Measurements from ENCODE around the gene CHST9. TPM values are rescaled to one million over a fixed set of nuclear protein-coding genes. Genes with fewer than 3 reads are reported as not detected.

CHST9 gene
- total RNA-seq, 1 donor from 2014 or later = 5.6 TPM

DNA sequence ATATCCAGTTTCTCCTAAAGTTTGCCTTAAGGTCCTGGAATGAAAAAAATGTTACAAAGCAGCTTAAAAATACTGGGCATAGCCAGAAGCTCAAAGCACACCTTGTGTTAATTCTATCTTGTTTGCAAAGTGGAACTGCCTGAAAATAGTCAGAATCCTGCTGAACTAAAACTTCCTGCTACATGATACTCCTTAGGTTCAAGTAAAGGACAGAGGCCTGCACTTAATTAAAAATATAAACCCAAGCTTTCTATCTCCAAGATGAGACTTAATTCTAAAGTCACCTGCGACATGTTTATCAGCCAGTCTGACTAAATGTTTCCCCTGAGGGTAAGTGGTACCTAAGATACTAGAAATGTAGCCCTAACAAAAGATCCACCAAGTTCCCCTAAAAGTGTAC is 103.4 kb downstream of the CHST9 start:
- Histone ChIP-seq H3K9me3 (no peaks in the 10 kb centered on the region), H3K4me3 (no peak overlapping the region), H3K27ac (no peak overlapping the region), H3K4me1 (no peaks in the 10 kb centered on the region), H3K36me3 (no peaks in the 10 kb centered on the region), H3K27me3 (ENCODE audit: low read depth) (no peaks in the 10 kb centered on the region)
- DNase-seq = no peak
- intact Hi-C loops (cut with DNase I) = no loop called here
- TF ChIP-seq, protein P1, sequence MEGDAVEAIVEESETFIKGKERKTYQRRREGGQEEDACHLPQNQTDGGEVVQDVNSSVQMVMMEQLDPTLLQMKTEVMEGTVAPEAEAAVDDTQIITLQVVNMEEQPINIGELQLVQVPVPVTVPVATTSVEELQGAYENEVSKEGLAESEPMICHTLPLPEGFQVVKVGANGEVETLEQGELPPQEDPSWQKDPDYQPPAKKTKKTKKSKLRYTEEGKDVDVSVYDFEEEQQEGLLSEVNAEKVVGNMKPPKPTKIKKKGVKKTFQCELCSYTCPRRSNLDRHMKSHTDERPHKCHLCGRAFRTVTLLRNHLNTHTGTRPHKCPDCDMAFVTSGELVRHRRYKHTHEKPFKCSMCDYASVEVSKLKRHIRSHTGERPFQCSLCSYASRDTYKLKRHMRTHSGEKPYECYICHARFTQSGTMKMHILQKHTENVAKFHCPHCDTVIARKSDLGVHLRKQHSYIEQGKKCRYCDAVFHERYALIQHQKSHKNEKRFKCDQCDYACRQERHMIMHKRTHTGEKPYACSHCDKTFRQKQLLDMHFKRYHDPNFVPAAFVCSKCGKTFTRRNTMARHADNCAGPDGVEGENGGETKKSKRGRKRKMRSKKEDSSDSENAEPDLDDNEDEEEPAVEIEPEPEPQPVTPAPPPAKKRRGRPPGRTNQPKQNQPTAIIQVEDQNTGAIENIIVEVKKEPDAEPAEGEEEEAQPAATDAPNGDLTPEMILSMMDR (IDR thresholded peaks at IDR 0.05) = no peak
- ATAC-seq = no peak

DNA sequence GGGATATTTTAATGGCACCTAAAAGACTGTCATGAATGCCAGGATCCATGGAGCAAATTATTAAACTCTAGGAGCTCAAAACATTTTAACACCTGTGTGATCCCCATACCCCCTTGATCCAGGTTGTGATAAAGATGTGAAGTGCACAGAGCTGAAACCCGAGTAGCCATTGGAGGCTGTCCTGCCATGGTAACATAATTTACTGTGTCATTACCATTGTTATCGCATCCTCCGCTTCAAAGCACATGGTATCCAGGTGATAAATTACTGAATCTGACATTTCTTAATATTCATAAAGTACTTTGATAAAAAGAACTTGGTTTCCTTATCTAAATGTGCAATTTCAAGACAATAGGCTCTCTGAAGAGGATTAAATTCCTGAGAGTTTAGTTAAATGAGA is 109.3 kb downstream of the CHST9 start:
- Histone ChIP-seq H3K9me3 (no peaks in the 10 kb centered on the region), H3K27me3 (ENCODE audit: low read depth) (no peaks in the 10 kb centered on the region), H3K4me1 (no peaks in the 10 kb centered on the region), H3K4me3 (no peak overlapping the region), H3K27ac (no peak overlapping the region), H3K36me3 (no peaks in the 10 kb centered on the region)
- DNase-seq (no peak), ATAC-seq (no peak)
- TF ChIP-seq, protein P1 (IDR thresholded peaks at IDR 0.05) = no peak
- intact Hi-C loops (cut with DNase I) = no loop called here

- Histone ChIP-seq H3K27ac (no peak overlapping the region), H3K4me3 (no peak overlapping the region), H3K27me3 (ENCODE audit: low read depth) (no peaks in the 10 kb centered on the region), H3K9me3 (no peaks in the 10 kb centered on the region), H3K36me3 (no peaks in the 10 kb centered on the region), H3K4me1 (no peaks in the 10 kb centered on the region)
- no peak for ATAC-seq
- TF ChIP-seq, protein P1 (IDR thresholded peaks at IDR 0.05) = no peak
- DNase-seq = no peak
- intact Hi-C loops (cut with DNase I) = no loop called here
Observed at GRCh38 chr18:27073404-27073830, 111.7 kb downstream of the CHST9 start.

- Histone ChIP-seq H3K4me1 (no peaks in the 10 kb centered on the region), H3K27ac (no peak overlapping the region), H3K9me3 (no peaks in the 10 kb centered on the region), H3K4me3 (no peak overlapping the region), H3K36me3 (no peaks in the 10 kb centered on the region), H3K27me3 (ENCODE audit: low read depth) (no peaks in the 10 kb centered on the region)
- DNase-seq (no peak), ATAC-seq (no peak)
- TF ChIP-seq, protein P1 (IDR thresholded peaks at IDR 0.05) = no peak
- intact Hi-C loops (cut with DNase I) = no loop called here
Observed at GRCh38 chr18:27064673-27065072, 120.4 kb downstream of the CHST9 start.

- no peak overlapping the region for H3K4me3 ChIP-seq
- no peaks in the 10 kb centered on the region for H3K36me3 ChIP-seq
- H3K27ac ChIP-seq = no peak overlapping the region
- TF ChIP-seq, protein P1 (IDR thresholded peaks at IDR 0.05) = no peak
- H3K9me3 ChIP-seq = no peaks in the 10 kb centered on the region
- intact Hi-C loops (cut with DNase I) = no loop called here
- no peak for DNase-seq
- no peaks in the 10 kb centered on the region for H3K4me1 ChIP-seq
- no peaks in the 10 kb centered on the region for H3K27me3 ChIP-seq (ENCODE audit: low read depth)
- ATAC-seq = no peak
Observed at GRCh38 chr18:27062802-27063201, 122.3 kb downstream of the CHST9 start.
